GM21786 (cell line): ENCODE data around the gene TOMM70.
A peak's percentile ranks its signal among the peaks of the same experiment; 100 is the strongest.
"Not testable (repeated sequence)": the region's sequence is repeated elsewhere in the genome, so short reads cannot be mapped to it uniquely, and the experiment has no call there.

Experiments used
- ATAC-seq: cut with Tn5 transposase; IDR thresholded peaks from one replicate; pipeline ENCODE4 v1.9.1; 2021; ENCODE audit not compliant: unreplicated experiment

Gene TOMM70

GRCh38 chr3:100366424-100366823, 34.5 kb downstream of the TOMM70 start:
- no peak for ATAC-seq

GRCh38 chr3:100364421-100364820, 36.5 kb downstream of the TOMM70 start:
- no peak for ATAC-seq

GRCh38 chr3:100361897-100362296, 39.0 kb downstream of the TOMM70 start:
- ATAC-seq: no peak

- ATAC-seq: no peak
Observed at GRCh38 chr3:100360757-100361496, 40.0 kb downstream of the TOMM70 start.

GRCh38 chr3:100359035-100359434, 41.9 kb downstream of the TOMM70 start:
- no peak for ATAC-seq

GRCh38 chr3:100358413-100358812, 42.5 kb downstream of the TOMM70 start:
- no peak for ATAC-seq

- ATAC-seq: no peak
Observed at GRCh38 chr3:100354850-100355249, 46.0 kb downstream of the TOMM70 start.

GRCh38 chr3:100352296-100353231, 48.3 kb downstream of the TOMM70 start:
- no peak for ATAC-seq

- ATAC-seq: not testable (repeated sequence)
Observed at GRCh38 chr3:100351770-100352169, 49.1 kb downstream of the TOMM70 start.

- no peak for ATAC-seq
Observed at GRCh38 chr3:100348727-100349126, 52.2 kb downstream of the TOMM70 start.

- ATAC-seq: no peak
Observed at GRCh38 chr3:100340527-100340926, 60.4 kb downstream of the TOMM70 start.

GRCh38 chr3:100339786-100340185, 61.1 kb downstream of the TOMM70 start:
- ATAC-seq: no peak

GRCh38 chr3:100338911-100339310, 62.0 kb downstream of the TOMM70 start:
- no peak for ATAC-seq

- ATAC-seq: not testable (repeated sequence)
Observed at GRCh38 chr3:100336229-100336628, 64.7 kb downstream of the TOMM70 start.

- peak; percentile 43 for ATAC-seq
Observed at GRCh38 chr3:100335434-100335833, 65.5 kb downstream of the TOMM70 start.

GRCh38 chr3:100334488-100335351, 66.2 kb downstream of the TOMM70 start, which contains the start of gene NIT2:
TSS of gene NIT2 (plus strand) at chr3:100334757. CDS start at chr3:100334792, 35 bp downstream.
- peak; percentile 95 for ATAC-seq

GRCh38 chr3:100333970-100334487, 66.9 kb downstream of the TOMM70 start:
- no peak for ATAC-seq

GRCh38 chr3:100333051-100333450, 67.8 kb downstream of the TOMM70 start:
- no peak for ATAC-seq

GRCh38 chr3:100331660-100332059, 69.2 kb downstream of the TOMM70 start:
- ATAC-seq: no peak

- no peak for ATAC-seq
Observed at GRCh38 chr3:100330651-100331050, 70.2 kb downstream of the TOMM70 start.
